Activated CD8-positive, alpha-beta memory T cell treated with anti-CD3 and anti-CD28 coated beads, Interleukin-2, amount 50 U/mL, for 1 hour (primary cell): ENCODE measurements around the gene SCTR.
"Not testable (repeated sequence)": the region's sequence is repeated elsewhere in the genome, so short reads cannot be mapped to it uniquely, and the experiment has no call there.

Experiments used
- DNase-seq: peaks from one replicate; pipeline ENCODE4 v3.0.0-alpha.2; 2020; ENCODE audit errors: extremely low read depth

SCTR gene

GRCh38 chr2:119408221-119408619, 116.1 kb downstream of the SCTR start:
- no peak for DNase-seq

GRCh38 chr2:119407430-119408220, 116.7 kb downstream of the SCTR start:
- DNase-seq = no peak

GRCh38 chr2:119405151-119405550, 119.1 kb downstream of the SCTR start:
- no peak for DNase-seq

GRCh38 chr2:119403618-119404017, 120.7 kb downstream of the SCTR start:
- DNase-seq = not testable (repeated sequence)

- no peak for DNase-seq
These were observed 121.4 kb downstream of the SCTR start for GRCh38 chr2:119402645-119403560.

- DNase-seq = no peak
These were observed 122.2 kb downstream of the SCTR start for GRCh38 chr2:119402106-119402505.

GRCh38 chr2:119397196-119397595, 127.1 kb downstream of the SCTR start:
- DNase-seq = no peak

GRCh38 chr2:119393971-119394748, 130.1 kb downstream of the SCTR start:
- no peak for DNase-seq
